Daoy (cell line): ENCODE data around the gene PJA2. TPM values are rescaled to one million over a fixed set of nuclear protein-coding genes. Genes with fewer than 3 reads are reported as not detected.

ENCODE experiments used
- DNase-seq: peaks from one replicate; pipeline ENCODE4 v3.0.0-alpha.2; 2015; ENCODE audit warnings: low read depth
- total RNA-seq: library from RNA; depleted of rRNA; stranded (reverse); fragments of >200 nt; shearing (Covaris generic); gene quantifications from 2 replicates; pipeline ENCODE4 v1.2.3, GENCODE V29; 2014

The PJA2 gene
- total RNA-seq, 1 experiment from 2014 or later: 51.0 TPM

DNA sequence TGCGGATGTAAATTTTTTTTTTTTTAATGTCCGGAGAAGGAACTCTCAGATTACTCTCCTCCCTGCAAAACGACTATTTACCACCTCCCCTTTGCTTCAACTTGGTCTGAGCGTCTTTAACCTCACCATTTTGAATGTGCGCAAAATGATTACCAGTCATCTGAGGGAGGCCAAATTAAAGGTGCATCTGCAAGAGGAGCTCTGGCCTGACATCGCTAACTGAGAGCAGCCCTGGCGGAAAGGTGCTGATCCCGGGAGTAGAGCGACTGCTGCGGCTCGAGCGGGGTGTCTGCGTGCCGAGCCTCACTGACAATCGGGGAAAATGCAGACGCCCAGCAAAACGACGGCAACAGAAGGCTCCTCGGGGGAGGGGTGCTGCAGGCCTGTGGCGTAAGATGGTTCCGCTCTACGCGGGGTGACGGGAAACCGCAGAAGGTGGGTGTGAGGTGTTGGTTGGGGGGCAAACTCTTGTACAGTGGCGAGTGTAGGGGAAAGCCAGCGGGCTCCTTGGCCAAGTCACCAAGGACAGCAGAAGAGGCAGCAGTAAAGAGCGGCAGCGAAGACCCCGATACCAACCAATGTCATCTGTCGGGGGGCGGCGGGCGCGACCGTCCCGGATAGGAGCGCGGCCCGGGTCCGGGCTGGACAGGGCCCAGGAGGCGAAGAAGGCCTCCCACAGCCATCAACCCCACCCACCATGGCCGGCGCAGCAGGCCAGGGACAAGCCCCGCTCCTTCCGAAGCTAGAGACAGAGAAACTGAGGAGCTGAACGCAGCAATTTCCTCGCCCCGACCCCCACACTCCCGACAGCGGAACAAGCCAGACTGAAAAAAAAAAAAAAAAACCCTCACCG lies 557 bp downstream of the PJA2 start:
- peak; percentile 69 for DNase-seq

- DNase-seq: no peak
Measured at GRCh38 chr5:109407913-109408312, 1.9 kb downstream of the PJA2 start.

DNA sequence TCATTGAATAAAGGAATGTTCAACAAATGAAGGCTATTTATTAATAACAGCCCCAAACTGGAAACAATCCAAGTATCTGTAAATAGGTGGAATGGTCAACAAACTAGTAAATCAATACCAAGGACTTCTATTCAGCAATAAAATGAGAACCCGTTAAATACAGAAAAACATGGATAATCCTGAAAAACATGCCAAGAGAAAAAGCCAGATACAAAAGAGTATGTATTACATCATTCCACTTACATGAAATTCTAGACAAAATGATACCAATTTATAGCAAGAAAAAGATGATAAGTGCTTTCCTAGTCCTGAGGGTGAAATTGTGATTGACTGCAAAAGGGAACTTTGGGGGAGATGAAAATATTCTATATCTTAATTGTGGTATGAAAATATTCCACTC lies 3.1 kb downstream of the PJA2 start:
- DNase-seq: no peak

- DNase-seq: no peak
Measured at GRCh38 chr5:109404428-109404960, 5.3 kb downstream of the PJA2 start.

GRCh38 chr5:109403469-109403868 lies 6.3 kb downstream of the PJA2 start:
- DNase-seq: no peak

- DNase-seq: no peak
Measured at GRCh38 chr5:109399092-109399759, 10.5 kb downstream of the PJA2 start.

GRCh38 chr5:109396965-109397364 lies 12.8 kb downstream of the PJA2 start:
- no peak for DNase-seq

GRCh38 chr5:109394806-109395205 lies 15.0 kb downstream of the PJA2 start:
- DNase-seq: no peak

GRCh38 chr5:109390188-109390587 lies 19.6 kb downstream of the PJA2 start:
- DNase-seq: no peak

DNA sequence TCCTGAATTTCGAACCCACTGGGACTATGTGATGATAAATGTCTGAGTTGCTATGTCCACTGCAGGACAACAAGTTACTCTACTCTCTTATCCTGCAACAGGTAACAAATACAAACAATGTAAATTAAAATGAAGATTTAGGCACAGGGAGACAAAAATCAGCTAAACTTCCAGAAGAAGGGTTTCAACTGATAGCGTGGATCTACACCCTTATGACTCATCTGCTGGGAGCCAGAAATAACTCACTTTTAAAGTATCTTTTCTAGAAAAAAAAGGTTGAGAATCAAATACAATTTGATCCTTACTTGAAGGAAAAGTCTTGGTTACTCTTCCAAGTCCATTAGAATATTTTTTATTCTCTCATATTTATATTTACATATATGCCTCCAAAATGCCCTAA lies 21.4 kb downstream of the PJA2 start:
- no peak for DNase-seq

GRCh38 chr5:109387408-109387974 lies 22.3 kb downstream of the PJA2 start:
- DNase-seq: no peak

DNA sequence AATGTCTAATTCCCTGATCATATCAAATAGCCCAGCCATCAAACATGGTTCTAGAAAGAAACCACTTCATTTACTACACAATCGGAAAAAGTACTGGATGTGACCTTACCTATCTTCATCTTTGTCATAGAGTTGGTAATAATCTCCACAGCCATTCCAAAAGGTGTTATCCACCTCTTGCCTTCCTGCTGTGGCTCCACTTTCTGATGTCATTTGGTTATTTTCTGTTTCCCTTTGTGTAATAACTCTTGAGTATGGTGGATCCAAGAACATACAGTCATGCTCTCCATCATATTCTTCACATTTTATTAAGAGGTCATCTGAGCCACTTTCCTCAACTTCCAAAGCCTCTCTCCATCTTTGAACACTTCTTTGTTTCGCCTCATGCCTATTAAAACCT lies 31.7 kb downstream of the PJA2 start:
- no peak for DNase-seq

DNA sequence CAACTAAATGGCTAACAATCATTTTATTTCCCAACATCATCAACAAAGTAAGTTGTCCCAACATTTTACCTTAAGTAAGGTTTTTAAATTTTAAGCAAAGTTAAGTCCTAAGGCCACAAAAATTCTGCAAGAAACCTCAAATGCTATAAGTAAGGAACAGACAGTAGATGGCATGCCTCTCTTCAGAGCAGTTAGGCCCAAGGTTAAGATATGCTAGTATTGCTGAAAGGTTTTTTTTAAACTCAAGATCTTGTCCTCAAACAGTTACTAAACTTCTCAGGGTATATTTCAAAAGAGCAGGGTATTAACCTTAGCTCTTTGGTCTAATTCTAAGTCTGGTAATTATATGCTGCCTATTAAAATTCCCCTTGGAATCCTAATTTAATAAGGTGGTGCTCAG lies 35.1 kb downstream of the PJA2 start:
- no peak for DNase-seq

- no peak for DNase-seq
Measured at GRCh38 chr5:109373932-109374331, 35.8 kb downstream of the PJA2 start.

- no peak for DNase-seq
Measured at GRCh38 chr5:109370343-109370742, 39.4 kb downstream of the PJA2 start.

DNA sequence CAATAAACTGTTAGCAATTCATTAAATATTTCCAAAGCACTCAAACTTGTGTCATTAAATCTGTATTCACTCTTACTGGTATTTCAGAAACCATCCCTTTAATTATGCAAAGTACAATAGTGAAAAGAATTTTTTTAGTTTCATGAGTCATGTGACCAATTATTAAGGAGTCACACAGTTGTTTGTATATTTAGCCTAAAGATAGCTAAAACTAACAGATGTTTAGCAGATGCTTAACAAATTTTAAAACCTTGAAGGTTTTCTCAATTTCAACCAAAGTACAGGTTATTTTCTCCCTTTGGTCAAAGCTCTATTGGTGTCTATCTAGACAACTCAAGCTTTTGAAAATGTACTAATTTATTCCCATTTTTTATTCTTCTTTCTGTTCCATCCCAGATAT lies 44.1 kb downstream of the PJA2 start:
- DNase-seq: no peak

GRCh38 chr5:109364977-109365376 lies 44.8 kb downstream of the PJA2 start:
- no peak for DNase-seq

DNA sequence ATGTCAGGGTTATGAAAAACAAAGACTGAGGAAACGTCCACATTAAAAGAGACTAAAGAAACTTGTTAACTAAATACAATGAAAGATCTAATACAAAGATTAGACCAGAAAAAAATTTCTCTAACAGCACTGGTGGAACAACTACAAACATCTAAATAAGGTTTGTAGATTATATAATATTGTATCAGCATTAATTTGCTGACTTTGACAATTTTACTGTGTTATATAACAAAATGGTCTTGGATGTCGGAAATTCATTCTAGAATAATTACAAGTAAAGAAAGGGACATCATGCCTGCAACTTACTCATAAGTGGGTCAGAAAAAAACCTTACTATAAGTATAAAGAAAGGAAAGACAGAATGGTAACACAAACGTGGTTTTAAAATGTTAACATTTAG lies 50.1 kb downstream of the PJA2 start:
- no peak for DNase-seq

DNA sequence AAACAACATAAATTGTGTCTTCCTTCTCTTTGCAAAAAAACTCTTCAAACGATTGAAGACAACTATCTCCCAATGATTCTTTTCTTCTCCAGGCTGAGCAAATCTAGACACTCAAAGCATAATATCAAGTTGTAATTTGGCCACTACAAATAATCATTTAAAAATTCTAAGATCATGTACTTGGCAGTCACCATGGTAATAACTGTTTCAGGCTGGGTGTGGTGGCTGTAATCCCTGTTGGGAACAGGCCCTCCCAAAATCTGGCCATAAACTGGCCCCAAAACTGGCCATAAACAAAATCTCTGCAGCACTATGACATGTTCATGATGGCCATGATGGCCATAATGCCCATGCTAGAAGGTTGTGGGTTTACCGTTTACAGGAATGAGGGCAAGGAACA lies 52.0 kb downstream of the PJA2 start:
- no peak for DNase-seq

- no peak for DNase-seq
Measured at GRCh38 chr5:109354761-109355160, 55.0 kb downstream of the PJA2 start.

- DNase-seq: no peak
Measured at GRCh38 chr5:109351988-109352864, 57.5 kb downstream of the PJA2 start.
